ENCODE data around the gene SPINK9. TPM values are rescaled to one million over a fixed set of nuclear protein-coding genes. Genes with fewer than 3 reads are reported as not detected.
"Not testable (repeated sequence)": the region's sequence is repeated elsewhere in the genome, so short reads cannot be mapped to it uniquely, and the experiment has no call there.

Gene SPINK9, protein sequence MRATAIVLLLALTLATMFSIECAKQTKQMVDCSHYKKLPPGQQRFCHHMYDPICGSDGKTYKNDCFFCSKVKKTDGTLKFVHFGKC
- total RNA-seq, result not detected

DNA sequence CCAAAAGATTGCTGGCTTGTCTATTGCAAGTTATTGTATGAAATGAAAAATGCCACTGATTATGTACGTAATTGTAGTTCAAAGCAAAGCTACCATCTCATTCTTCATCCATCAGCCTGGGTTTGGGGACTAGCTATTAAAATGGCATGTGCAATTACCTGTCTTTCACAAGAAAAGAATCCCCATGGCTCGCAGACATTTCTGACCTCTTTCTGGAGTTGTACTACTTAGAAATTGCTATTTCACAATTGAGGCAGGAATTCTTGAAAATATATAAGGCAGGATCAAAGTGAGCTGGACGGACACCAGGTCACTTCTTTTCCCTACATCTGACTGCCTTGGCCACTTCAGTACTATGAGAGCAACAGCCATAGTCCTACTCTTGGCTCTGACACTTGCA lies at the start of gene SPINK9:
Gene SPINK9, plus strand, starts transcription at position 301 of the 400 bp plus-strand sequence. Its CDS starts 55 bp downstream, at position 356.
- no peaks in the 10 kb centered on the region for H3K4me1 Mint-ChIP-seq (ENCODE audit: low read depth in 2 of 2)
- no peaks in the 10 kb centered on the region for H3K36me3 Mint-ChIP-seq
- no peak within 1 kb of the TSS for H3K27ac Mint-ChIP-seq
- DNase-seq (ENCODE audit: low spot score) (no peak), ATAC-seq (no peak)
- peaks cover 6% of the 10 kb centered on the region for H3K9me3 Mint-ChIP-seq
- H3K27me3 Mint-ChIP-seq, result peaks cover 0 to 4% of the 10 kb centered on the region in 2 donors
- no peak within 1 kb of the TSS for H3K4me3 Mint-ChIP-seq

DNA sequence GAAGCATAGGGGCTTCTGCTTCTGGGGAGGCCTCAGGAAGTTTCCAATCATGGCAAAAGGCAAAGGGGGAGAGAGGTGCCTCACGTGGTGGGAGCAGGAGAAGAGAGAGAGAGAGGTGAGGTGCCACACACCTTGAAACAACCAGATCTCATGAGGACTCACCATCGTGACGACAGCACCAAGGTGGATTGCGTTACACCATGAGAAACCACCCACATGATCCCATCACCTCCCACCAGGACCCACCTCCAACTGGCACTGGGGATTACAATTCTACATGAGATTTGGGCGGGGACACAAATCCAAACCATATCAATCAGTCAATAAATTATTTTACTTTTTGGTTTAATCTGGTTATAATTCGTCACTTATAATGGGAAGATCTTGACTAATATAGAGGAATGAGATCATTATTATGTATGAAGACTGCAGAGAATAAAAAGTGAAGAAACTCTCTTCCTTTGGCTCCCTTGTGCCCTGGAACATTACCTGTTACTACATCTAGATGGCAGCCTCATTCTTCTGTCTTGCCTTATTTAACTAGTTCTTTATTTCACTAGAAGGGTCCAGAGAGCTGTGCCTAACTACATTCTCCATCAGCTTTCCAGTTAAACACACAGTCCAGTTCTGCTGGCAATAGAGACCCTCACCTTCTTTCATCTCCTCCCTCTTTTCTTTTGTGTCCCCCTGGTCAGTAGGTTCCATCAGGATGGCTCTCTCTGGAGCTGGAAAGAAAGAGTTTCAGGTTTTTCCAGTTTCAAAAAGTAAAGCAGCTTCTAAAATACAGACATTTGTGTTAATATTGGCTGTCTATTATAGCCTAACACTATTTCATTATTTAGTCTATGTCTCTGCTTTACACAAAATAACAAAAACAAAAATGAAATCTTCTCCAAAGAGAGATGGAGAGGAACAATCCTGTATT lies 44.8 kb upstream of the SPINK9 start:
- Mint-ChIP-seq H3K27me3 (no peaks in the 10 kb centered on the region), H3K4me3 (no peak overlapping the region), H3K27ac (no peak overlapping the region), H3K4me1 (ENCODE audit: low read depth in 2 of 2) (no peaks in the 10 kb centered on the region), H3K9me3 (no peaks in the 10 kb centered on the region), H3K36me3 (no peaks in the 10 kb centered on the region)
- DNase-seq (ENCODE audit: low spot score) (no peak), ATAC-seq (no peak)

DNA sequence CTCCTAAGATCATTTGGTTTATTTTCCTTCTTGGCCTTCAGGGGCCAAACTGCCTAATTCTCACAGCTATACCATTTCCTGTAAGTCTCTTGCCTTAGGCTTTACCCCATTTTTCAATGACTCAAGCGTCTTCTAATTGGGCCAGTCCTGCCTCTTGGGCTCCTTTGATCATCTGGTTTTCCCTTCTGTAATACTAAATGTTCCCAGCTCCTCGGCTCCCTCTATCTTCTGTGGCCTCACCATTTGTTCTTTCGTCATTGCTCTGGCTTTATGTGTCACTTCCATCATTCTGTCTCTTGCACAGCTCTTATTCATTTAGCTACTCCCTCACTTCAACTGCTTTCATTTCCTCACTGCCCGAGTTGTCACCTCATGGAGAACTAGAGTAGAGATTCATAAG lies 37.6 kb upstream of the SPINK9 start:
- no peaks in the 10 kb centered on the region for H3K9me3 Mint-ChIP-seq
- no peak for DNase-seq (ENCODE audit: low spot score)
- no peak overlapping the region for H3K27ac Mint-ChIP-seq
- H3K27me3 Mint-ChIP-seq, result peaks cover 0 to 4% of the 10 kb centered on the region in 2 donors
- H3K4me3 Mint-ChIP-seq, result no peak overlapping the region
- no peak for ATAC-seq
- H3K4me1 Mint-ChIP-seq (ENCODE audit: low read depth in 2 of 2), result no peaks in the 10 kb centered on the region
- H3K36me3 Mint-ChIP-seq, result no peaks in the 10 kb centered on the region

DNA sequence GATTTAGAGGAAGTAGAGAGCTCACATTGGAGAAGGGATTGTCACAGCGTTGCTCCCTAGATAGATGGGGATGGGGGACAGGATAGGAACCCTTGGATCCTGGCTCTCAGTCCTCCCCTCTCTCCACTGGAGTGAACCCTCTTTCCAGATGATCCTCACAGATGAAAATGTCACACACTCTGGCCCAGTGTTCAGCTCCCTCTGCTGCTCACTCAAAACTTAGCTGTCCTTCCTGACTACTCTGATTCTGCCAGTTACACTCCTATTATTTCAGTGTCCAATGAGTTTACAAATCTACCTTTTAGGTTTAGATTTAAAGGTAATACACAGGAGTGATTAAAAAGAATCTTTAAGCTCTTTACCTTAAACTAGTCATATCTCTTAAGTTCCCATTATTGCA lies 28.9 kb upstream of the SPINK9 start:
- DNase-seq (ENCODE audit: low spot score) (no peak), ATAC-seq (no peak)
- Mint-ChIP-seq H3K27me3 (peaks cover 9 to 31% of the 10 kb centered on the region in 2 donors), H3K27ac (no peak overlapping the region), H3K36me3 (peaks cover 13% of the 10 kb centered on the region), H3K4me1 (ENCODE audit: low read depth in 2 of 2) (no peaks in the 10 kb centered on the region), H3K9me3 (peaks cover 10% of the 10 kb centered on the region), H3K4me3 (no peak overlapping the region)

DNA sequence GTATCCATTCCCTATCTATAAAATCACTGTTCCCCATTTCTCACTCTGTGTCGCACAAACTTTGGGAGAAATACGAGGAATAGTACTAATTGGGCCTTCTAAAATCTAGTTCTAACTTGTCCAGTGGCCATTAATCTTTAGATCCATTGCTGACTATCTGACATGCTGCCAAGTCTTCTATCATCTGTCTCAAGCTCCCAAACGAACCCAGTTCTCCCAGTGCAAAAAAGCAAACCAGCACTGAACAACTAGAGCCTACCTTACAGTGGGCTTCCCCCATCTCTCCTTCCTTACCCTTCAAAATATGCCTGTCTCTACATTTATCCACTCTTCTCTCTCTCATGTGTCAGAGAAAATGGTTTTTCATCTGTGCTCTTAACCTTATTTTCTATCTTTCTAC lies 26.3 kb upstream of the SPINK9 start:
- Mint-ChIP-seq H3K36me3 (peaks cover 13% of the 10 kb centered on the region), H3K4me1 (ENCODE audit: low read depth in 2 of 2) (no peaks in the 10 kb centered on the region), H3K9me3 (peaks cover 10% of the 10 kb centered on the region), H3K27me3 (peaks cover 9 to 22% of the 10 kb centered on the region in 2 donors), H3K4me3 (no peak overlapping the region), H3K27ac (no peak overlapping the region)
- DNase-seq (ENCODE audit: low spot score) (no peak), ATAC-seq (no peak)

DNA sequence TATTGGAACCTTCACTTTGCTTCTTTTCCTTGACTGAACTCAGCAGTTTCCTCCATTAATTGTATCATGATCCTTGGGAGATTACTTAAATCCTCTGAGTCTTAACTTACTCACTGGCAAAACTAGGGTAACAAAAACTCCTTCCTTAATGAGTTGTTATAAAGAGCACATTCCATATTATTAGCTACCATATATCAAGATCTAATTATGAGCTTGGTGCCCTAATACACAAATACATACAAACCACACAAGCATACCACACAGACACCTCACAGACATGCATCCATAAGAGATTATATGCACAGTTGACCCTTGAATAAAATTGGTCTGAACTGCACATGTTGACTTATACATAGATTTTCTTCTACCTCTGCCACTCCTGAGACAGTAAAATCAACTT lies 25.6 kb upstream of the SPINK9 start:
- no peak for DNase-seq (ENCODE audit: low spot score)
- Mint-ChIP-seq H3K36me3 (peaks cover 13% of the 10 kb centered on the region), H3K4me1 (ENCODE audit: low read depth in 2 of 2) (no peaks in the 10 kb centered on the region), H3K27ac (no peak overlapping the region), H3K27me3 (peaks cover 9 to 16% of the 10 kb centered on the region in 2 donors), H3K9me3 (peaks cover 8% of the 10 kb centered on the region), H3K4me3 (no peak overlapping the region)
- no peak for ATAC-seq

DNA sequence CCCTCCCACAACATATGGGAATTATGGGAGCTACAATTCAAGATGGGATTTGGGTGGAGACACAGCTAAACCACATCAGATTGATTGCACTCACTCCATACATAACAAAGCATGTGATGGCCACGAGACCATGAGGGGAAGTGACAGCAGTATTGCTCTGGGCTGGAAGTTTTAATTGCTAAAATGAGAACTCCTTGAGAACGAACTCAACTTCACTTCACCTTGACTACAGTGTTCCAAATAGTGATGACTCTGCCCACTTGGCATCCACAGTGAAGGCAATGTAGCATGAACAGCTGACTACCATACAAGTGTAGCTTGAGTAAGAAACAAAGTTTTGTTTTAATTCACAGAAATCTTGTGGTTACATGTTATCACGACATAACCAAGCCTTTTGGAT lies 23.9 kb upstream of the SPINK9 start:
- H3K4me3 Mint-ChIP-seq, result no peak overlapping the region
- peaks cover 9 to 16% of the 10 kb centered on the region in 2 donors for H3K27me3 Mint-ChIP-seq
- H3K27ac Mint-ChIP-seq, result no peak overlapping the region
- no peak for DNase-seq (ENCODE audit: low spot score)
- ATAC-seq, result no peak
- H3K4me1 Mint-ChIP-seq (ENCODE audit: low read depth in 2 of 2), result no peaks in the 10 kb centered on the region
- peaks cover 8% of the 10 kb centered on the region for H3K9me3 Mint-ChIP-seq
- H3K36me3 Mint-ChIP-seq, result peaks cover 13% of the 10 kb centered on the region

DNA sequence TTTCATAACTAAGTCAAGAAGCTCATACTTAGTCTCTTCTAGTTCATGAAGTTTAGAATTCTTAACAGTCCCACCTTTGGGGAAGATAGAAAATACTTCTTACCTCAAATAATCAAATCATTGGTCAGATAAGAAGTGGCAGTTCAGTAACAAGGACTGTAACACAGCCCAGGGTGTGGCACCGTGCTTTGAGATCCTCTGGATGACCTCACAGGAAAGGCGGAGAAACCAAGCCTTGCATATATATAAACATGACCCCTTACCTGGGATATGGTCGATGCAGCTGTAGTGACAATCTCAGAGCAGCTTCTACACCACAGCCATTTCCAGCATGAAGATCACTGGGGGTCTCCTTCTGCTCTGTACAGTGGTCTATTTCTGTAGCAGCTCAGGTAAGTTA lies 23.2 kb upstream of the SPINK9 start, which contains the start of gene SPINK7:
Gene SPINK7, plus strand, starts transcription at position 271 of the 400 bp plus-strand sequence. Its CDS starts 61 bp downstream, at position 332.
- no peak within 1 kb of the TSS for H3K27ac Mint-ChIP-seq
- peaks cover 9 to 16% of the 10 kb centered on the region in 2 donors for H3K27me3 Mint-ChIP-seq
- H3K4me1 Mint-ChIP-seq (ENCODE audit: low read depth in 2 of 2), result no peaks in the 10 kb centered on the region
- peaks cover 8% of the 10 kb centered on the region for H3K9me3 Mint-ChIP-seq
- ATAC-seq, result no peak
- H3K4me3 Mint-ChIP-seq, result no peak within 1 kb of the TSS
- peaks cover 13% of the 10 kb centered on the region for H3K36me3 Mint-ChIP-seq
- DNase-seq (ENCODE audit: low spot score), result no peak

DNA sequence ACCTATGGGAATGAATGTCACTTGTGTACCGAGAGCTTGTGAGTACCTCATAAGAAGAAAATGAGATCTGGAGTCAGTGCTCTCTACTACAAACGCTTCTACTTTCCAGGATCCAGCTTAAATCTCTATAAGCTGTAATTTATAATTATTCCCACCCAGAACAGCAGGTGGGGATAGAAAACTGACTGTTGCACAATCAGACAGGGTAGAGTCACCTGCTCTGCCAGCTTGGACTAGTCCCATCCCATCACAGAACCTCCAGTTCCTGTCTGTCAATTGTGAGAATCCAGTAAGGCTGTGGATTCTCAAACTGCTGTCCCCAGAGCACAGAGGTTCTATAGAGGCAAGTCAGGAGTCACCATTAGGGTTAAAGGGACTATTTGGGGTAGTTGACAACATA lies 21.2 kb upstream of the SPINK9 start:
- no peak overlapping the region for H3K27ac Mint-ChIP-seq
- peaks cover 6 to 8% of the 10 kb centered on the region in 2 donors for H3K27me3 Mint-ChIP-seq
- H3K4me3 Mint-ChIP-seq, result no peak overlapping the region
- peaks cover 7% of the 10 kb centered on the region for H3K36me3 Mint-ChIP-seq
- no peak for DNase-seq (ENCODE audit: low spot score)
- no peak for ATAC-seq
- H3K9me3 Mint-ChIP-seq, result peaks cover 6% of the 10 kb centered on the region
- no peaks in the 10 kb centered on the region for H3K4me1 Mint-ChIP-seq (ENCODE audit: low read depth in 2 of 2)

DNA sequence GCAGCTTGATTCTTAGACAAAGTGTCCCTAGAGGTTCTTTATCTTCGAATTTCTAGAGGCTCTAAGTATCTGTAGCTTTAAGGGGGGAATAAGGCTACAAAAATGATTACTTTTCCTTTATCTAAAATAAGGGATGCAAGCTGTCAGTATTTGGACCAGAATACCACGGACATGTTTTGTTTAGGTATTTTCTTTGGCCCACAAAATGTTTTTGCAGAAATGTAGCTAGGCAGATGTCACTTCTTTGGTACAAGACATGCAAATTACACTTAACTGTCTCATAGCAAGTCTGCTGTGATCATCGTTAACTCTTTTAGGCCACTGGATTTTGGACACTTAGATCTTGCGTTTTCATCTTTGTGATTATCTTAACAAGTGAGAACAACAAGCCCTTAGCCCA lies 20.6 kb upstream of the SPINK9 start:
- peaks cover 1% of the 10 kb centered on the region for H3K9me3 Mint-ChIP-seq
- no peak overlapping the region for H3K4me3 Mint-ChIP-seq
- peaks cover 4 to 7% of the 10 kb centered on the region in 2 donors for H3K27me3 Mint-ChIP-seq
- peaks cover 0 to 2% of the 10 kb centered on the region in 2 donors for H3K4me1 Mint-ChIP-seq (ENCODE audit: low read depth in 2 of 2)
- H3K27ac Mint-ChIP-seq, result no peak overlapping the region
- ATAC-seq (no peak), DNase-seq (ENCODE audit: low spot score) (no peak)
- peaks cover 1% of the 10 kb centered on the region for H3K36me3 Mint-ChIP-seq

DNA sequence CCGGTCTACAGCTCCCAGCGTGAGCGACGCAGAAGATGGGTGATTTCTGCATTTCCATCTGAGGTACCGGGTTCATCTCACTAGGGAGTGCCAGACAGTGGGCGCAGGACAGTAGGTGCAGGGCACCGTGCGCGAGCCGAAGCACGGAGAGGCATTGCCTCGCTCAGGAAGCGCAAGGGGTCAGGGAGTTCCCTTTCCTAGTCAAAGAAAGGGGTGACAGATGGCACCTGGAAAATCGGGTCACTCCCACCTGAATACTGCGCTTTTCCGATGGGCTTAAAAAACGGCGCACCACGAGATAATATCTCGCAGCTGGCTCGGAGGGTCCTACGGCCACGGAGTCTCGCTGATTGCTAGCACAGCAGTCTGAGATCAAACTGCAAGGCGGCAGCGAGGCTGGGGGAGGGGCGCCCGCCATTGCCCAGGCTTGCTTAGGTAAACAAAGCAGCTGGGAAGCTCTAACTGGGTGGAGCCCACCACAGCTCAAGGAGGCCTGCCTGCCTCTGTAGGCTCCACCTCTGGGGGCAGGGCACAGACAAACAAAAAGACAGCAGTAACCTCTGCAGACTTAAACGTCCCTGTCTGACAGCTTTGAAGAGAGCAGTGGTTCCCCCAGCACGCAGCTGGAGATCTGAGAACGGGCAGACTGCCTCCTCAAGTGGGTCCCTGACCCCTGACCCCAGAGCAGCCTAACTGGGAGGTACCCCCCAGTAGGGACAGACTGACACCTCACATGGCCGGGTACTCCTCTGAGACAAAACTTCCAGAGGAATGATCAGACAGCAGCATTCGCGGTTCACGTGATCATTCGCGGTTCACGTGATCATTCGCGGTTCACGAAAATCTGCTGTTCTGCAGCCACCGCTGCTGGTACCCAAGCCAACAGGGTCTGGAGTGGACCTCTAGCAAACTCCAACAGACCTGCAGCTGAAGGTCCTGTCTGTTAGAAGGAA lies 15.1 kb upstream of the SPINK9 start:
- not testable (repeated sequence) for H3K27ac Mint-ChIP-seq; H3K36me3 Mint-ChIP-seq; ATAC-seq; DNase-seq (ENCODE audit: low spot score); H3K9me3 Mint-ChIP-seq; H3K4me1 Mint-ChIP-seq (ENCODE audit: low read depth in 2 of 2)
- Mint-ChIP-seq H3K4me3 (peak overlapping the region; percentile 66), H3K27me3 (peaks cover 5 to 16% of the 10 kb centered on the region in 2 donors)

DNA sequence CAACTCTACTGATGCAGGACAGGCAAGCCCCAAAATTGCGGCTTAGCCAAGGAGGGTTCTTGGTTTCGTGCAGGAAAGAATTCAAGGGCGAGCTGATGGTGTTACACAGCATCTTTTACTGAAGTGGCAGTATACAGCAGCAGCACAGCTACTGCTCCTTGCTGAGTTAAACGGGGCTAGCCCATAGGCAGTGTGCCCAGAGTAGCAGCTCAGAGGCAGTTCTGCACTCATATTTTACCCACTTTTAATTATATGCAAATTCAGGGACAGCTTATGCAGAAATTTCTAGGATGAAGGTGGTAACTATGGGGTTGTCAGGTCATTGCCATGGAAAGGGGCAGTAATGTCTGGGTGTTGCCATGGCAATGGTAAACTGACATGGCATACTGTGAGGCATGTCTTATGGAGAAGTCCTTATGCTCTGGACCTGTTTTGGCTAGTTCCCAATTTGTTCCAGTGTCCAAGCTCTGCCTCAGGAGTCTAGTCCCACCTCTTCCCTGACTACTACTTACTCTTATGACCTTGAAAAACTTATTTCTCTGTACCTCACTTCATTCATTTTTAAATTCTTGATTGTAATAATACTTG lies 2.0 kb upstream of the SPINK9 start:
- Mint-ChIP-seq H3K4me3 (no peak overlapping the region), H3K9me3 (peaks cover 13% of the 10 kb centered on the region), H3K36me3 (peaks cover 7% of the 10 kb centered on the region), H3K4me1 (ENCODE audit: low read depth in 2 of 2) (no peaks in the 10 kb centered on the region), H3K27ac (no peak overlapping the region), H3K27me3 (peaks cover 4 to 9% of the 10 kb centered on the region in 2 donors)
- DNase-seq (ENCODE audit: low spot score) (no peak), ATAC-seq (no peak)

DNA sequence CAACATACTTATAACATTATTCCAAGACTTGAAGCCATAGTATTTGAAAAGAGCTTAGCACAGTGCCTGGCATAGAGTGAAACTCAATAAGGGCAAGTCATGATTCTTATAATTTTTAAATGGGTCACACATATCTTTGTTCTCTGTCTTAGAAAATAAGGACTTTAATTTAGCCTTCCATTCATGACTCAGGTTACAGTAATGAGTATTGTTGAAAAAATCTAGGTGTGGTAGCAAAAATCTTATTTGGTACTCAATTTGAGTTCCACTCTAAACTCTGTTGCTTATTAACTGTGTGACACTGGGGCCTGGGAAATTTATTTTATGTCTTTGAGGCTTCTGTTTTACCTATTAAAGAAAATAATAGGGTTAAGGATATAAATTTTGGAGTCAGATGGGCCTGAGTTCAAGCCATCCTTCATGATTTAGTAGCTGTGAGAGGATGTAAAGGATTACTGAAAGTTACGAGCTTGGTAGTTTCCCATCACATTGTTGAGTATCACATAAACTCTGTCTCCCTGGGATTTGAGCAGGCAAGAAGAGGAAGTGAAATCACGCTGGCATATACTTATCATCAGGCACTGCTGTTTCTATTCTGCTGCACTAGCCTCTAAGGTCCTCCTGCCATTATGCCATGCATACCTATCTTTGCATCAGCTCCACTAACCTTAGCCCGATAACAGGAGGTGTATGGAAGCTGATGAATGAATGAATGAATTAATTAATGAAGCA lies 1.5 kb downstream of the SPINK9 start:
- no peaks in the 10 kb centered on the region for H3K4me1 Mint-ChIP-seq (ENCODE audit: low read depth in 2 of 2)
- no peak overlapping the region for H3K27ac Mint-ChIP-seq
- no peaks in the 10 kb centered on the region for H3K9me3 Mint-ChIP-seq
- no peak for ATAC-seq
- no peaks in the 10 kb centered on the region for H3K36me3 Mint-ChIP-seq
- DNase-seq (ENCODE audit: low spot score), result no peak
- no peak overlapping the region for H3K4me3 Mint-ChIP-seq
- peaks cover 0 to 2% of the 10 kb centered on the region in 2 donors for H3K27me3 Mint-ChIP-seq

All from natural killer cell treated with Interleukin-12 subunit alpha and Interleukin-12 subunit beta and Interleukin-15 and Interleukin-18, amount 100 ng/mL, for 72 hours (primary cell).